Stimulated activated CD4-positive, alpha-beta T cell treated with anti-CD3 and anti-CD28 coated beads, Interleukin-12 subunit alpha, Interleukin-12 subunit beta, amount 100 ng/mL, for 48 hours (primary cell): ENCODE measurements around the gene ZNF48.
A peak's percentile ranks its signal among the peaks of the same experiment; 100 is the strongest.

Experiments
- DNase-seq, 3 donors: peaks; one replicate each; pipeline ENCODE4 v3.0.0-alpha.2; 2020; ENCODE audit warnings: low read depth in 2 of 3, low spot score in 1 of 3

ZNF48 gene

DNA sequence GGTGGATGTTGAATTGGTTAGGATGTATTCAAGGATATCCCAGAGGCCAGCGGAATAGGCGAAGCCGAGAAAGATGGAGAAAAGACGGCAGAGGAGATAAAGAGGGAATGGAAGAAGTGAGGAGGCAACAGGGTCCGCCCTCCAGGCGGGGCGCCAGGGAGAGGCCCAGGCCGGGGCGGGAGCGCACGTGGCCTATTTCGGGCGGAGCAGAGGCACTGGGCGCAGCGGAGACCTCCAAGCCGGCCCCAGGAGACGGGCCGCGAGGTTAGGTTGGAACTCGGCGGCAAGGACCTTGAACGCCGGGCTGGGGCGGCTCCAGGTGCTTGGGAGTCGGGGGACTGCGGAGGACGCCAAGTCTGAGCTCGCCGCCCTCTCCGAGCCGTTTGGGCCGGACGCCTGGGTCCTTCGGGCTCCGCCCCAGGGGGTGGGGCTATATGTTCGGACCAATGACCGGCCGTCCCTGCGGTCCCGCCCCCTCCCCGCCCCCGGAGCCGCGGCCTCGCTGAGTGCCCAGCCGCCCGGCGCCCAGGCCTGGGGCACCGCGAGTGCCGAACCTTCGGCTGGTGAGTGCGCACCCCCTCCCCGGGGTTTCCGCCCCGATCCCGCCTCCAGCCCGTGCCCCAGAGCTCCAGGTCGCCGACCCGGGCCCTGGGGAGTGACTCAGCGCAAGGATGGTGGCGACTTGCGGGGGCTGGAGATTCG lies 12.0 kb downstream of the ZNF48 start, which contains the start of gene ZNF771:
Gene ZNF771, plus strand, starts transcription at position 505 of the 702 bp plus-strand sequence. CDS start 448 bp downstream, outside the sequence.
- peak; percentile 82 to 95 (median 91) for DNase-seq

DNA sequence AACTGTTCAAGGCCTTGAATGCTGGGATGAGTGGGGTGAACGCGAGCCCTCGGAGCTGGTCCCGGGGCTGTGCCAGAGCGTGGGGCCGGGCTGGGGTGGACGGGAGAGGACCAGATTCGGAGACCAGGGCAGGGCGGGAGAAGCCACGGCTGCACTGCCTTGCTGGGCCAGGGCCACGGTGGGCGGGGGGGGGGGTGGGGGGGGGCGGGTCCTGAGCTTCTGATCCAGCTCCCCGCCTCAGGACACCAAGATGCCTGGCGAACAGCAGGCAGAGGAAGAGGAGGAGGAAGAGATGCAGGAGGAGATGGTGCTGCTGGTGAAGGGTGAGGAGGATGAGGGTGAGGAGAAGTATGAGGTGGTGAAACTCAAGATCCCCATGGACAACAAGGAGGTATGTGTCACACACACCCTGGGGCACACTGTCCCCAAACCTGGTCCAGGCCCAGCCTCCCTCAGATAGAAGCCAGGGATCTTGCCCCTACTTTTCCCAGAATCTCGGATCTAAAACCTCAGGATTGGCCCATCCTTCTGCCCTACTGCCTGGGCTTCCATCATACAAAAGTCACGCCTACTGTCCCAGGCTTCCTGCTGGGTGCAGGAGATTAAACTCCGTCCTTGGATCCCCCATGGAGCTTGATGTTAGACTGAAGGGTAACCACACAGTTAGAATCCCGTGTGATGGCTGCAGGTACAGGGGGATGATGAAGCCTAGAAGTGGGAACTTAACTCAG lies 12.7 kb downstream of the ZNF48 start:
- DNase-seq, result no peak

DNA sequence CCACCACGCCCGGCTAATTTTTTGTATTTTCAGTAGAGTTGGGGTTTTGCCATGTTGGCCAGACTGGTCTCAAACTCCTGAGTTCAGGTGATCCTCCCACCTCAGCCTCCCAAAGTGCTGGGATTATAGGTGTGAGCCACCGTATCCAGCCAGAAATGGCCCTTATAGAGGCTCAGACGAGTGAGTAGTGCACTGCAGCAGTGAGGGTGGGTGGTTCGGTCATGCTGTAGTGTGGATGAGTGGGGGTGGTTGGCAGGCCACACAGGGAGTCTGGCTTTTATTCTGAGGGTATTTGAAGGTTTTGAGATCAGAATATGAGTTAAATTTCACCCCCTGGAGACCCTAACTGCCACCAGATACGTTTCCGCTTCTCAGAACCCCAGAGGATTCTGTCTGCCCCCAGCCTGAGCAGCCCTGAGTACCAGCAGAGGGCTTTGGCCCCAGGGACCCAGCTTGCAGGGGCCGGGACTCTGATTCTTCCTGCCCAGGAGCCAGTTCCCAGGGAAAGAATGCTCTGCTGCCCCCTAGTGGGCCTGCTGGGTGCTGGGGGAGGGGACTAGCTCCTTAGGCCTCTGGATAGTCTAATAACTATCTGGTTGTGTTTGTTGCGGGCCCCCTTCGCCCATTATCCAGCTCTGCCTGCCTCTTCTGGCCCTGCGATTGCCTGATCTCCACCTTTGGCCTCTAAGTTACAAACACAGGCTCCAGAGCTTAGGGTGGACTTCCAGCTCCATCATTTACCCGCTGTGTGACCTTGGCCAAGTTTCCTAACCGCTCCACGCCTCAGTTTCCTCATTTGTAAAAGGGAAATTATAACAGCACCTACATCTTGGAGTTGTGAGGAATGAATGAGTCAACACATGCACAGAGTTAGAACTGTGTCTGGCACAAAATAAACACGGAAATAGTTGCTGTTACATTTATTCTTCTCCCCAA lies 14.2 kb downstream of the ZNF48 start:
- DNase-seq, result peak; percentile 82 to 95 (median 91)

DNA sequence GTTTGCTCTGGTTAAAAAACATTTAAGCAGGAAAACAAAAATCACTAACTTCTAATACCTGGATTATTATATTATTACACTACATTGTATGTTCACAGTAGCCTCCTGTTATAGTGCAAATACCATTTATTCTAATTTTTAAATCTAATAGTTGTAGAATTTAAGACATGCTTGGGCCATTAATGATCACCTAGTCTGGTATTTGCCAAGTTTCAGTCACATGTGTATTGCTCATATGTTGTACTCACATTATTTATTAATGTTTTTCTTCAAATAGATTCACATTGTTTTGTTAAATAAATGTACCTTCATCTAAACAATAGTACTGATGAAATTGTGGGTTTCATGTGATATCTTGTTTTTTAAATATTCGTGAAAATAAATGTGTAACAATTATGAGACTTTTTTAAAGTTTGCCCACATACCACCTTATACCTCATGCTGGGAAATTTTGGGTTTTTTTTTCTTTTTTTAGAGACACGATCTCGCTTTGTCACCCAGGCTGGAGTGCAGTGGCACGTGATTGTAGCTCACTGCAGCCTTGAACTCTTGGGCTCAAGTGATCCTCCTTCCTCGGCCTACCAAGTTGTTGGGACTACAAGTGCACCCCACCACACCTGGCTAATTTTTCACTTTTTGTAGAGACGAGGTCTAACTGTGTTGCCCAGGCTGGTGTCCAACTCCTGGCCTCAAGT lies 18.0 kb downstream of the ZNF48 start:
- DNase-seq, result no peak

DNA sequence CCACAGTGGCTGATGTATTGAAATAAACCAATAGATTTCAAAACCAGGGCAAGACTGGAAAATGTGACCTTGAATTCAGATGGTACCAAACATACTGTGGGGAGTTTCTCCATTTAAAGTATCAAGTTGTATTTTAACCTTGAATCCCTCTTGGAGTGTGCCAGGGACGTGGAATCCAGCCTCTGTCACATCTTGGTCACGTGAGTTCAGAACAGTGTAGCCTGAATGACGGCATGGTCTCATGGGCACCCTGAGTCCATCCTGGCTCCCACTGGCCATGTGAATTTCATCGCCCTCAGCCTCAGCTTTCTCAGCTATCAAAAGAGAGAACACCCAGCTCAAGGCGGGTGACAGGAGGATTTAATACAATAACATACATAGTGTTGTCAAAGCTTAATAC lies 18.9 kb downstream of the ZNF48 start:
- no peak for DNase-seq

DNA sequence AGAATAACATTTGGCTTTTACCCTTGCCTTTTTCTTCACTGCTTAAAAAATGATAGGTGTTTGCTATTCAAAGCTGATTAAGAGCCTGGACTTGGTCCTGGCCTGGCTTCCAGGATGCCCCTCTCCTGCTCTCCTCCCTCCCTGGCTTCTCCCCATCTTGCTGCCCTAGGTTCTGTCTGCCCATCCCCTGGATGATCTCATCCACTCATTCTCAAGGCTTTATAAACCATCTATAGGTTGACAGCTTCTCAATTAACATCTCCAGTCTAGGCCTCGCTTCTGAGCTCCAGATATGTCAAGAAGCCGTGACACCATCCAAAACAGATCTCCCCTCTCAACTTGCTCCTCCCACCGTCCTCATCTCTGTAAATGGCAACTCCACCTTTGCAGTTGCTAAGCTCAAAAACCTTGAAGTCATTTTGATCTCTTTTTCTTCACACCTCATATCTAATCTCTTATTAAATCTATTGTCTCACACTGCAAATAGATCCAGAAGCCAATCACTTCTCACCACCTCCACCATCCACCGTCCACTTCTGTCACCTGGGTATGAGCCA lies 20.9 kb downstream of the ZNF48 start:
- DNase-seq, result no peak

DNA sequence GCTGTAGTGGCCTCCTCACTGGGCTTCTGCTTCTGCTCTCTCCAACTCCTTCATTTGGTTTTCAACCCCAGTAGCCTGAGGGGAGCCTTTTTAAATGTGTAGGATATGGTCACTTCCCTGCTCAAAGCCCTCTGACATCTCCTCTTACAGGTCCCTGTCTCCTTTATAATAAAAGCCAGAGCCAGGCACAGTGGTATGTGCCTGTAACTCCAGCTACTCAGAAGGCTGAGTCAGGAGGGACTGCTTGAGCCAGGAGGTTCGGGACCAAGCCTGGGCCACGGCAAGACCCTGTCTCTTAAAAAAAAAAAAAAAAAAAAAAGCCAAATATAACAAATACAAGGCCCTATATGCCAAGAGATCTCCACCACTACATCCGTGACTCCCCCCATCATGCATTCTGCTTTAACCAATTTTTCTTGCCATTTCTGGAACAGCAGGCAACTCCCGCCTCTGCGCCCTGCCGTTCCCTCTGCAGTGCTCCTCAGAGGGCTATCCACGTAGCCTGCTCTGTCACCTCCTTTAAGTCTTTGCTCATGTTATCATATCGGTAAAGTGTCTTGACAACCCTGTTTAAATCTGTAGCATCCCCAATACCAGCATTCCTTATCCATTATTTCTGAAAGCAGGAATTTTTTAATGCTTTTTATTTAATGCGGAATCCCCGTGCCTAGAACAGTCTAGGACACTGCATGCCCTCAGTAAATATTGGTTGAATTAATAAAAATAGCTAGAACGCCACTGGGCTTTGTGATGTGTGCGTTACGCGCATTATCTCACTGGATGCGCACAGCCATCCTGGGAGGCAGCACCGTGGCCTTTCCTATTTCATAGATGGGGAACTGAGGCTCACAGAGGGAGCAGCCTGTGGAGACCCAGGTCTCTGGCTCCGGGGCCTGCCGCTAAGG lies 21.7 kb downstream of the ZNF48 start:
- DNase-seq, result no peak

DNA sequence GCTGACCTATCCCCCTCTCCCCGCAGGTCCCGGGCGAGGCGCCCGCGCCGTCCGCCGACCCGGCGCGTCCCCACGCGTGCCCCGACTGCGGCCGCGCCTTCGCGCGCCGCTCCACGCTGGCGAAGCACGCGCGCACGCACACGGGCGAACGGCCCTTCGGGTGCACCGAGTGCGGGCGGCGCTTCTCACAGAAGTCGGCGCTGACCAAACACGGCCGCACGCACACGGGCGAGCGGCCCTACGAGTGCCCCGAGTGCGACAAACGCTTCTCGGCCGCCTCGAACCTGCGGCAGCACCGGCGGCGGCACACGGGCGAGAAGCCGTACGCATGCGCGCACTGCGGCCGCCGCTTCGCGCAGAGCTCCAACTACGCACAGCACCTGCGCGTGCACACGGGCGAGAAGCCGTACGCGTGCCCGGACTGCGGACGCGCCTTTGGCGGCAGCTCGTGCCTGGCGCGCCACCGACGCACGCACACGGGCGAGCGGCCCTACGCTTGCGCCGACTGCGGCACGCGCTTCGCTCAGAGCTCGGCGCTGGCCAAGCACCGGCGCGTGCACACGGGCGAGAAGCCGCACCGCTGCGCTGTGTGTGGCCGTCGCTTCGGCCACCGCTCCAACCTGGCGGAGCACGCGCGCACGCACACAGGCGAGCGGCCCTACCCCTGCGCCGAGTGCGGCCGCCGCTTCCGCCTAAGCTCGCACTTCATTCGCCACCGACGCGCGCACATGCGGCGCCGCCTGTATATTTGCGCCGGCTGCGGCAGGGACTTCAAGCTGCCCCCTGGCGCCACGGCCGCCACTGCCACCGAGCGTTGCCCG lies 22.5 kb downstream of the ZNF48 start:
- DNase-seq, result peak; percentile 54 to 85 (median 84)

DNA sequence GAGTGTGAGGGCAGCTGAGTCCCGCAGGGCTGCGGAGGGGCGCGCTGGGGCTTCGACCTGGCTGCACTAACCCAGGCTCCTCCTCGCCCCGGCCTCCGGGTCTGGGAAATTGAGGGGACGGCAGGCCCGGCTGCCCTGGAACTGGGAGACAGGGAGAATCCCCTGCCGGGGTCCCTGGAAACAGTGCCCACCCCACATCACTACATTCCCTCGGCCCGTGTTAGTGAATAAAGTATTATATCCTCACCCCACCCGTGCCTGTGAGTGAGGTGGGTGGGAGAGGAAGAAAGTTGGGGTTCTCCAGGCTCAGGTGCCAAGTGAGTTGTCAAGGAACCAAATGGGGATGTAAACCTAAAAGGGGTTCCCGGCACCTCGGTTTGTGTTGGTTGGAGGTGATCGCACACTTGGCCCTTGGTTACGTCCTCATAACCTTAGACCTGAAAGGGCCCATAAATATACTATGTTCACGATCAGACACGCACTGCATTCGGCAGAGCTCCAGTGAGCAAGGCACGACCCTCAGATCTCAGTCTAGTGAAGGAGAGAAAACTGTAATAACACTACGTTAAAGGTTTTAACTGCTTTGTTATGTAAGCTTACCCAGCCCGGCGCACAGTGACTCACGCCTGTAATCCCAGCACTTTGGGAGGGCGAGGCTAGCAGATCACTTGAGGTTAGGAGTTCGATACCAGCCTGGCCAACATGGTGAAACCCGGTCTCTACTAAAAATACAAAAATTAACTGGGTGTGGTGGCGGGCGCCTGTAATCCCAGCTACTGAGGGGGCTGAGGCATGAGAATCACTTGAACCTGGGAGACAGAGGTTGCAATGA lies 23.3 kb downstream of the ZNF48 start:
- DNase-seq, result no peak

DNA sequence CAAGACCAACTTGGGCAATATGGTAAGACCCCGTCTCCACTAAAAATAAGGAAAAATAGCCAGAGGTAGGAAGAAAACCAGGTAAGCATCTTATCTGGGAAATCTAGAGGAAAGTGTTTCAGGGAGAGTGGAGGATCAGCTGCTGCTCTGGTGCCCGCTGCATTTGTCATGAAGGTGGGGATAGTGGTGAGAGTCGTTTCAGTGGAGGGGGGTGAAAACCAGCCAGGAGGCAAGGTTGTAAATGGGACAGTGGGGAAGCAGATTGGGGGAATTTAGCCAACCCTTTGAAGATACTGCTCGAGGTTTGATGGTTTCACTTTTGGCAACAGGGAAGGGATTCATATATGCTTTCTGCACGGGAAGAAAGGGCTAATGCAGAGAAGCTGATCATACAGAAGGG lies 25.8 kb downstream of the ZNF48 start:
- DNase-seq, result no peak

DNA sequence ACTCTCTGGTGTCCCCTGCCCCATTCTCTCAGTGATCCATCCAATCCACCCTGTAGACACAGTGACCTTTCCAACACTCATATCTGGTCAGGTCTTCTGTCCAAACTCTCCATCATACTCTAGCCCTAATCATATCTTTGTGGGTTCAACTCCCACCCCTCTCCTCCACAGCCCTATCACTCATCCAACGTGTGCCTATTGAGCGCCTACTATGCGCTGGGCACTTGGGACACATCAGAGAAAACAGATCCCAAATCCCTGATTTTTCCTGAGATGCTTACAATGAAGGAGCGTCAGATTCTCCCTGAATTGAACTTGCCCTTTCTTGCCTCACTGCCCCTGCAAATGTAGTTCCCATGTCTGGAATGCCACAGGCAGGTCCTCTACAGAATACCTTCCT lies 32.8 kb downstream of the ZNF48 start:
- no peak for DNase-seq

DNA sequence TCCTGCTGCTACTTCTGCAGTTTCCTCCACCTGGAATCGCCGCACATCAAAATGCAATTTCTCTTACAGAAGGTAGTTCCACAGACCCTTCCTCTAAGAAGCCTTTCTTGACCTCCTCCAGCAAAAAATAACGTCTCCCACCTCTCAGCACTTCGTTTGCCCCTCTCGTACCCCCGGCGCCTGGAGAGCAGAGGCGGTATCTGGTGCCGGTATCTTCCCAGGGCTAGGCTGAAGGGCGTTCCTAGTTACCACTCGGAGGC lies 34.1 kb downstream of the ZNF48 start:
- no peak for DNase-seq

DNA sequence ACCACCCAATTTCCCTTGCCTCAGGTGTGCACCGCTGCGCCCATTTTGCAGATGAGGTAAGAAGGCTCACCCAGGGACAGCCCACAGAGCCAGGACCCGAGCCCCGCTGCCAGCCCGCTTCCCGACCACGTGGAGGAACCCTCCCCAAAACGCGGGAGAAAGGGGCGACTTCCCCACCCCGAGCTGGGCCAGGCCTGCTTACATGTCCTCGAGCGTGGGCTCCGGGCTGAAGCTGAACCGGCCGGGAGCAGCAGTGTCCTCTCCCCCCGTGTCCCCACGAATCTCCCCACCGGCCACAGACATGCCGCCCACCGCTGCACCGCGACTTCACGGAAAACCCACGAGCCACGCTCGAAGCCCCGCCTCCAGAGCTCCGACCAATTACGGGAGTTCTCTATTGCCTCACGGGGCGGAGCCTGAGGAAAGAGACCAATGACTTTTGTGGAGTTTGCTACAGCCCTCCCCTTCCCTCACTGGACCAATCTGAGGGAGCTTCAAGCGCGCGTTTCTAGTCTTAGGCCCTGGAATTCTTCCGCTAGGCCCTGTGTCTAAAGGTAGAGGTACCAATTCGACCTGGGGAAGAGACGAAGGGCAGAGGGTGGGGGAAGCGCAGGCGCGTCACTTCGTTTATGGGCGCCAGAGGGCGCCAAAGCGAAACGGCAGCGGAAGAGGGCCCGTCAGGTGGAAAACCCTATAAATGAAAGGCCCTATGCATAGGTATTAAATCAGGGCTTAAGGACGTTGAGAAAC lies 34.6 kb downstream of the ZNF48 start, which contains the start of gene DCTPP1:
Gene DCTPP1, minus strand, starts transcription at position 353 of the 750 bp plus-strand sequence. Its CDS starts 50 bp downstream, at position 303.
- DNase-seq, result peak; percentile 94 to 95 (median 94)

DNA sequence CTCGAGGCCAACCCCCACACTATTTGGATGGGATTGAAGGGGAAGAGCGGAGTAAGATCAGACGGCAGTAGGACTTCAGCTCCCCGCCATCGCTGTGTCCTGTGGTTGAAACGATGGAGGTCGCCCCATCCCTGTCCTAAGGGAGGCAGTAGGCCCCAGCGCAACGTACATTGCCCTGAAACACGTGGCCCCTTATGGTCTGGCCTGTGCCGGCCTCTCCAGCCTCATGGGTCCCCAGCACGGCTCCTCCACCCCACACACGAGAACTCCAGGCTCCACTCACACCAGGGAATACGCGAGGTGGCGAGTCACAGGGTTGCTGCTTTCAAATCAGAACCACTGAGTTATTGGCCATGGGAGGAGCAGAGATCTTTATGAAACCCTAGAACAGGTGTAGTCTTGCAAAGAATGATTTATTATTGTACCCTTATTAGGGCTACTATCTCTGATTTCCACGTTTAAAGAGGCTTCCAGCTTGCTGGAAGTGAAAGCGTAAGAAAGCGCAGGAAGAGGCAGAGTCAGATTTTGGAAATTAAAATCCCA lies 35.3 kb downstream of the ZNF48 start:
- DNase-seq, result no peak

DNA sequence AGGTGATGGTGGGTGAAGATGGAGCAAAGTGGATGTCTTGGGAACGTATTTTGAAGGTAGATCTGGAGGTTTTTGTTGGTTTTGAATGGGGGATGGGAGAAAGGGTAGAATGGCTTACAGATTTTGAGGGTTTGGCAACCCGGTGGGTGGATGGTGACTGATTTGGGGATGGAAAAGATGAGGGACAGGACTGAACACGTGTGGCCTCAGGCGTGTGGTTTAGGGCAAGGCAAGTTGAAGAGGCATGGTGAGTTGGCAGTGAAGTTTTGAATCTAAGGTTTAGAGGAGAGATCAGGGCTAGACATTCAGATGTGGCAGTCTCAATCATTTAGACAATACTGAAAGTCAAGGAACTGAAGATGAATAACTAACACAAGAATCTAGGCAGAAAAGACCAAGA lies 39.6 kb downstream of the ZNF48 start:
- DNase-seq, result peak; percentile 68 to 80 (median 78)

DNA sequence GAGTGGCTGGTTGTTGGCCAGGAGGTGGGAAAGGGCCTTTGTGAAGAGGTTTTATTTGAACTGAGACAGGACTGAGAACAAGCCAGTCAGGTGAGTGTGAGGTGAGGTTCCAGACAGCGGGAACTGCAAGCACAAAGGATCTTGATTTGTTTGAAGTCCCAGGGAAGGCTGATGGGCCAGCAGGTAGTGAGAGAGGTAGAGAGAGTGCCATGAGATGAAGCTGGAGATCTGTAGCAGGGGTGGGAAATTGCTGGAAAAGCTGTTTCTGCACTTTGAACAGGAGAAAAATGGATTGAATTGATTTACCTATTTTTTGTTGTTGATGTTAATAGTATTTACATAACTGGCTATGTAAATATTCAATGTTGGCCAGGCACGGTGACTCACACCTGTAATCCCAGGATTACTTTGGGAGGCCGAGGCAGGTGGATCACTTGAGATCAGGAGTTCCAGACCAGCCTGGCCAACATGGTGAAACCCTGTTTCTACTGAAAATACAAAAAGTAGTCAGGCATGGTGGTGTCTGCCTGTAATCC lies 42.4 kb downstream of the ZNF48 start:
- no peak for DNase-seq

DNA sequence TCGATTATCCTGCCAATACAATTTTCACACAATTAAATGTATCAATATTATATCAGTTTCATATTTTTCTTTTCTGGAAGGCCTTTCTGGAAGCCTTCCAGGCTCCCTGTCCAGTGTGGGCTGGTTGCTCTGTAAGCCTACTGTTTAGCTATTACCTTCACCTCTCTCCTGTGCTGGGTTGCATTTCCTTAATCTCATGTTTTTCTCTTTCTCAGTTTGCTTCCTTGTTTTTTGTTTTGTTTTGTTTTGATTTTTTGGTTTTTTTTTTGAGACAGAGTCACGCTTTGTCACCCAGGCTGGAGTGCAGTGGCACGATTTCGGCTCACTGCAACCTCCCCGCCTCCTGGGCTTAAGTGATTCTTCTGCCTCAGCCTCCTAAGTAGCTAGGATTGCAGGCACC lies 43.6 kb downstream of the ZNF48 start:
- DNase-seq, result no peak
